Measurements from ENCODE around the gene PRPF38B. TPM values are rescaled to one million over a fixed set of nuclear protein-coding genes. Genes with fewer than 3 reads are reported as not detected.

PRPF38B gene
- total and polyA plus RNA-seq, 2 of the 4 experiments (the other 2 are of a cell fraction), result 9.0 to 19.3 TPM

DNA sequence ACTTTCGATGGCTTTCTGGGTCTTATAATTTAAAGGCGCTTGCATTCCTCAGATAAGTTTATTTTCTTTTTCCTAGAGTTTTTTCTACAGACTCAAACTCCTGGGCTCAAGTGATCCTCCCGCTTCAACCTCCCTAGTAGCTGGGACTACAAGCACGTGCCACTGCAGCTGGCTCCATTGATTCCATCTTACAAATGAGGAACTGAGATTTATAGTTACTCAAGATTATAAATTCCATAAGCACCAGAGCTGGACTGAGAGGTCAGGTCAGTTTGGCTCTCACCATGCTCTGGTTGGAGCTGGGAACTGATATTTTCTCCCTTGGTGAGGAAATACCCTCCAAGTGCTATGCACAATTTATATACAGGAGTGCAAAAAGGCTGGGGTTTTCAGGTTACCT is 13.4 kb upstream of the PRPF38B start:
- Histone ChIP-seq H4K5ac (ENCODE audit: low read depth, low read length) (no peak overlapping the region), H3K4me3 (ENCODE audit: insufficient read depth, low read depth, low read length) (no peak overlapping the region), H2BK15ac (ENCODE audit: low read depth, low read length) (no peak overlapping the region), H3K79me1 (ENCODE audit: low read depth in 1 of 2, low read length in 2 of 2) (no peaks in the 10 kb centered on the region), H4K8ac (ENCODE audit: low read depth in 2 of 2, low read length in 2 of 2) (no peak overlapping the region), H3K27ac (ENCODE audit: insufficient read depth, low read length) (no peak overlapping the region), H3K4me1 (ENCODE audit: control insufficient read depth, insufficient read depth, low read length) (no peaks in the 10 kb centered on the region), H3K18ac (ENCODE audit: low read depth, low read length) (no peak overlapping the region), H3K4ac (ENCODE audit: low read depth, low read length) (no peak overlapping the region), H3K9me3 (ENCODE audit: control insufficient read depth, insufficient read depth, low read length) (no peaks in the 10 kb centered on the region), H3K9ac (ENCODE audit: low read depth, low read length) (no peak overlapping the region), H3K9me1 (ENCODE audit: insufficient read depth, low read length) (no peaks in the 10 kb centered on the region), H3K4me2 (ENCODE audit: low read depth, low read length) (no peak overlapping the region), H3K27me3 (ENCODE audit: control insufficient read depth, insufficient read depth, low read length) (no peaks in the 10 kb centered on the region), H2BK5ac (ENCODE audit: low read depth, low read length, poor library complexity, severe bottlenecking) (no peak overlapping the region), H3K23ac (ENCODE audit: low read depth, low read length) (no peak overlapping the region), H2AFZ (replicated peaks; ENCODE audit: low read length, poor library complexity) (no peak overlapping the region), H2AK9ac (replicated peaks; ENCODE audit: low read depth, low read length, poor library complexity) (no peak overlapping the region), H2BK20ac (ENCODE audit: low read depth, low read length) (no peak overlapping the region), H4K91ac (ENCODE audit: insufficient read depth, low read depth, low read length) (no peak overlapping the region), H4K20me1 (ENCODE audit: insufficient read depth, low read length) (no peaks in the 10 kb centered on the region), H3K14ac (replicated peaks; ENCODE audit: low read depth, low read length) (no peak overlapping the region), H2AK5ac (ENCODE audit: low read depth, low read length) (no peak overlapping the region), H3K56ac (ENCODE audit: extremely low read depth, insufficient read depth, low read length) (no peak overlapping the region), H3K36me3 (ENCODE audit: control insufficient read depth, insufficient read depth, low read length) (no peaks in the 10 kb centered on the region), H2BK120ac (ENCODE audit: low read depth, low read length) (no peak overlapping the region)
- DNase-seq, result no peak
- ATAC-seq (ENCODE audit: low read depth), result no peak
- WGBS, 2 experiments (ENCODE audit: extremely low coverage in 2 of 2, insufficient read length in 1 of 2), result no CpG with 5 or more reads among the region's 4 CpGs
- no TSS peak for BruUV-seq (replicated peaks)
- TF ChIP-seq, protein P1, sequence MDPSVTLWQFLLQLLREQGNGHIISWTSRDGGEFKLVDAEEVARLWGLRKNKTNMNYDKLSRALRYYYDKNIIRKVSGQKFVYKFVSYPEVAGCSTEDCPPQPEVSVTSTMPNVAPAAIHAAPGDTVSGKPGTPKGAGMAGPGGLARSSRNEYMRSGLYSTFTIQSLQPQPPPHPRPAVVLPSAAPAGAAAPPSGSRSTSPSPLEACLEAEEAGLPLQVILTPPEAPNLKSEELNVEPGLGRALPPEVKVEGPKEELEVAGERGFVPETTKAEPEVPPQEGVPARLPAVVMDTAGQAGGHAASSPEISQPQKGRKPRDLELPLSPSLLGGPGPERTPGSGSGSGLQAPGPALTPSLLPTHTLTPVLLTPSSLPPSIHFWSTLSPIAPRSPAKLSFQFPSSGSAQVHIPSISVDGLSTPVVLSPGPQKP (IDR thresholded peaks at IDR 0.05; ENCODE audit: borderline replicate concordance, low read depth, low read length), result no peak
- in situ Hi-C loops (cut with MboI; ENCODE audit: low sequenced_read_pairs), result no loop called here
- ChIA-PET POLR2A (ENCODE audit: unreplicated experiment) (no interaction called here), CTCF (no interaction called here)
- dilution Hi-C loops (cut with HindIII; ENCODE audit: low sequenced_read_pairs, unreplicated experiment), result no loop called here
- intact Hi-C loops (cut with micrococcal nuclease), result no loop called here

All from IMR-90 (cell line).